ENCODE data around the gene PRLHR. TPM values are rescaled to one million over a fixed set of nuclear protein-coding genes. Genes with fewer than 3 reads are reported as not detected.
A peak's percentile ranks its signal among the peaks of the same experiment; 100 is the strongest.

The PRLHR gene
- total RNA-seq, 2 donors from 2014 or later: not detected

GRCh38 chr10:118607768-118608354 is 12.4 kb upstream of the PRLHR start:
- peaks cover 4% of the 10 kb centered on the region for H3K9me3 ChIP-seq (ENCODE audit: control insufficient read depth, low read length, poor library complexity, severe bottlenecking)
- H3K36me3 Mint-ChIP-seq (ENCODE audit: low read depth): peaks cover 2% of the 10 kb centered on the region
- H3K4me3 Mint-ChIP-seq: no peak overlapping the region
- H3K4me1 Mint-ChIP-seq: no peaks in the 10 kb centered on the region
- DNase-seq (no peak), ATAC-seq (no peak)
- H3K27me3 Mint-ChIP-seq: no peaks in the 10 kb centered on the region
- H3K27ac Mint-ChIP-seq: no peak overlapping the region

- DNase-seq (no peak), ATAC-seq (no peak)
- peaks cover 2% of the 10 kb centered on the region for H3K27me3 Mint-ChIP-seq
- no peak overlapping the region for H3K4me3 Mint-ChIP-seq
- peaks cover 4% of the 10 kb centered on the region for H3K9me3 ChIP-seq (ENCODE audit: control insufficient read depth, low read length, poor library complexity, severe bottlenecking)
- H3K4me1 Mint-ChIP-seq: no peaks in the 10 kb centered on the region
- peaks cover 2% of the 10 kb centered on the region for H3K36me3 Mint-ChIP-seq (ENCODE audit: low read depth)
- no peak overlapping the region for H3K27ac Mint-ChIP-seq
Measured at GRCh38 chr10:118605694-118606093, 10.2 kb upstream of the PRLHR start.

GRCh38 chr10:118596426-118597124 is 1.1 kb upstream of the PRLHR start:
- peaks cover 4% of the 10 kb centered on the region for H3K36me3 Mint-ChIP-seq (ENCODE audit: low read depth)
- peaks cover 72% of the 10 kb centered on the region for H3K27me3 Mint-ChIP-seq
- peak overlapping the region; percentile 61 for H3K4me3 Mint-ChIP-seq
- H3K4me1 Mint-ChIP-seq: peaks cover 10% of the 10 kb centered on the region
- no peak for DNase-seq
- H3K9me3 ChIP-seq (ENCODE audit: control insufficient read depth, low read length, poor library complexity, severe bottlenecking): no peaks in the 10 kb centered on the region
- ATAC-seq: no peak
- H3K27ac Mint-ChIP-seq: no peak overlapping the region

GRCh38 chr10:118595064-118595420 is 406 bp downstream of the PRLHR start:
- H3K36me3 Mint-ChIP-seq (ENCODE audit: low read depth): peaks cover 4% of the 10 kb centered on the region
- no peaks in the 10 kb centered on the region for H3K9me3 ChIP-seq (ENCODE audit: control insufficient read depth, low read length, poor library complexity, severe bottlenecking)
- peaks cover 10% of the 10 kb centered on the region for H3K4me1 Mint-ChIP-seq
- ATAC-seq (no peak), DNase-seq (no peak)
- H3K27me3 Mint-ChIP-seq: peaks cover 71% of the 10 kb centered on the region
- peak overlapping the region; percentile 71 for H3K4me3 Mint-ChIP-seq
- H3K27ac Mint-ChIP-seq: no peak overlapping the region

GRCh38 chr10:118594392-118595063 is 920 bp downstream of the PRLHR start:
- no peaks in the 10 kb centered on the region for H3K9me3 ChIP-seq (ENCODE audit: control insufficient read depth, low read length, poor library complexity, severe bottlenecking)
- peaks cover 67% of the 10 kb centered on the region for H3K27me3 Mint-ChIP-seq
- H3K27ac Mint-ChIP-seq: no peak overlapping the region
- peak in 1 of 3 donors; percentile 9 for DNase-seq
- peak; percentile 50 for ATAC-seq
- H3K36me3 Mint-ChIP-seq (ENCODE audit: low read depth): peaks cover 4% of the 10 kb centered on the region
- peaks cover 10% of the 10 kb centered on the region for H3K4me1 Mint-ChIP-seq
- H3K4me3 Mint-ChIP-seq: peak overlapping the region; percentile 50

- ATAC-seq (no peak), DNase-seq (no peak)
- no peak overlapping the region for H3K27ac Mint-ChIP-seq
- peaks cover 10% of the 10 kb centered on the region for H3K4me1 Mint-ChIP-seq
- H3K4me3 Mint-ChIP-seq: no peak overlapping the region
- peaks cover 63% of the 10 kb centered on the region for H3K27me3 Mint-ChIP-seq
- no peaks in the 10 kb centered on the region for H3K9me3 ChIP-seq (ENCODE audit: control insufficient read depth, low read length, poor library complexity, severe bottlenecking)
- H3K36me3 Mint-ChIP-seq (ENCODE audit: low read depth): peaks cover 4% of the 10 kb centered on the region
Measured at GRCh38 chr10:118592675-118593330, 2.6 kb downstream of the PRLHR start.

GRCh38 chr10:118590334-118590733 is 5.1 kb downstream of the PRLHR start:
- Mint-ChIP-seq H3K27ac (no peak overlapping the region), H3K27me3 (peaks cover 56% of the 10 kb centered on the region), H3K4me1 (peaks cover 5% of the 10 kb centered on the region), H3K36me3 (ENCODE audit: low read depth) (no peaks in the 10 kb centered on the region), H3K4me3 (no peak overlapping the region)
- ATAC-seq: no peak
- no peak for DNase-seq
- H3K9me3 ChIP-seq (ENCODE audit: control insufficient read depth, low read length, poor library complexity, severe bottlenecking): no peaks in the 10 kb centered on the region

GRCh38 chr10:118587881-118588651 is 7.4 kb downstream of the PRLHR start:
- ATAC-seq (no peak), DNase-seq (no peak)
- Mint-ChIP-seq H3K27ac (no peak overlapping the region), H3K36me3 (ENCODE audit: low read depth) (no peaks in the 10 kb centered on the region), H3K4me1 (no peaks in the 10 kb centered on the region), H3K4me3 (no peak overlapping the region), H3K27me3 (peaks cover 34% of the 10 kb centered on the region)
- no peaks in the 10 kb centered on the region for H3K9me3 ChIP-seq (ENCODE audit: control insufficient read depth, low read length, poor library complexity, severe bottlenecking)

- H3K9me3 ChIP-seq (ENCODE audit: control insufficient read depth, low read length, poor library complexity, severe bottlenecking): no peaks in the 10 kb centered on the region
- Mint-ChIP-seq H3K36me3 (ENCODE audit: low read depth) (no peaks in the 10 kb centered on the region), H3K27ac (no peak overlapping the region), H3K27me3 (peaks cover 22% of the 10 kb centered on the region), H3K4me3 (no peak overlapping the region), H3K4me1 (no peaks in the 10 kb centered on the region)
- DNase-seq: no peak
- no peak for ATAC-seq
Measured at GRCh38 chr10:118586911-118587310, 8.5 kb downstream of the PRLHR start.

GRCh38 chr10:118585794-118586193 is 9.7 kb downstream of the PRLHR start:
- ATAC-seq: no peak
- Mint-ChIP-seq H3K4me3 (no peak overlapping the region), H3K4me1 (no peaks in the 10 kb centered on the region), H3K36me3 (ENCODE audit: low read depth) (no peaks in the 10 kb centered on the region), H3K27ac (no peak overlapping the region), H3K27me3 (peaks cover 15% of the 10 kb centered on the region)
- no peak for DNase-seq
- no peaks in the 10 kb centered on the region for H3K9me3 ChIP-seq (ENCODE audit: control insufficient read depth, low read length, poor library complexity, severe bottlenecking)

GRCh38 chr10:118585234-118585633 is 10.2 kb downstream of the PRLHR start:
- peaks cover 15% of the 10 kb centered on the region for H3K27me3 Mint-ChIP-seq
- H3K4me1 Mint-ChIP-seq: no peaks in the 10 kb centered on the region
- no peak for ATAC-seq
- no peak overlapping the region for H3K27ac Mint-ChIP-seq
- no peaks in the 10 kb centered on the region for H3K9me3 ChIP-seq (ENCODE audit: control insufficient read depth, low read length, poor library complexity, severe bottlenecking)
- H3K36me3 Mint-ChIP-seq (ENCODE audit: low read depth): no peaks in the 10 kb centered on the region
- DNase-seq: no peak
- H3K4me3 Mint-ChIP-seq: no peak overlapping the region

- DNase-seq (no peak), ATAC-seq (no peak)
- H3K27ac Mint-ChIP-seq: no peak overlapping the region
- H3K27me3 Mint-ChIP-seq: peaks cover 15% of the 10 kb centered on the region
- H3K4me1 Mint-ChIP-seq: no peaks in the 10 kb centered on the region
- H3K36me3 Mint-ChIP-seq (ENCODE audit: low read depth): no peaks in the 10 kb centered on the region
- H3K4me3 Mint-ChIP-seq: no peak overlapping the region
- no peaks in the 10 kb centered on the region for H3K9me3 ChIP-seq (ENCODE audit: control insufficient read depth, low read length, poor library complexity, severe bottlenecking)
Measured at GRCh38 chr10:118584181-118584954, 11.1 kb downstream of the PRLHR start.

All from T-helper 17 cell (primary cell).